ENCODE data around the gene PEAK3.

- TF ChIP-seq CTCF (IDR thresholded peaks at IDR 0.05) (no peak), POLR2A (IDR thresholded peaks at IDR 0.05) (no peak)
These were observed 39.2 kb downstream of the PEAK3 start for GRCh38 chr19:2242816-2243215.
